HepG2 (cell line): ENCODE data around the gene SOCS1. TPM values are rescaled to one million over a fixed set of nuclear protein-coding genes. Genes with fewer than 3 reads are reported as not detected.

Source experiments
- AHDC1 ChIP-seq: sonication (generic); formaldehyde crosslinking; IDR thresholded peaks from 2 replicates; pipeline ENCODE4 v1.5.1; 2020; ENCODE audit warnings: mild to moderate bottlenecking, missing genetic modification reagents, borderline replicate concordance
- ASH2L ChIP-seq: fragments of 300-600, 200-600 bp; sonication (generic); IDR thresholded peaks from 2 replicates; pipeline ENCODE4 v1.7.0; 2017; ENCODE audit warnings: low read depth, mild to moderate bottlenecking, moderate library complexity, mixed read lengths, low read length; ENCODE audit not compliant: insufficient read length
- DDIT3 ChIP-seq: sonication (generic); formaldehyde crosslinking; IDR thresholded peaks from 2 replicates; pipeline ENCODE4 v1.4.0; 2020; ENCODE audit warnings: mild to moderate bottlenecking, missing genetic modification reagents
- EEA1 ChIP-seq: sonication (generic); formaldehyde crosslinking; IDR thresholded peaks from 2 replicates; pipeline ENCODE4 v1.5.1; 2020; ENCODE audit warnings: mild to moderate bottlenecking, missing genetic modification reagents, borderline replicate concordance
- HNRNPL ChIP-seq: fragments of 200-400 bp; formaldehyde crosslinking; IDR thresholded peaks from 2 replicates; pipeline ENCODE4 v1.6.1; 2017; ENCODE audit warnings: mild to moderate bottlenecking, low read depth, low read length
- RFX5 ChIP-seq: IDR thresholded peaks from 2 replicates; pipeline ENCODE4 v1.6.1; 2011; ENCODE audit warnings: low read depth, low read length, improper control_type of control experiment
- TRAFD1 ChIP-seq: sonication (generic); formaldehyde crosslinking; IDR thresholded peaks from 2 replicates; pipeline ENCODE4 v1.5.1; 2020; ENCODE audit warnings: missing genetic modification reagents, mild to moderate bottlenecking, borderline replicate concordance
- ZMYM3 ChIP-seq: sonication (generic); formaldehyde crosslinking; IDR thresholded peaks from 2 replicates; pipeline ENCODE4 v1.5.1; 2020; ENCODE audit warnings: mild to moderate bottlenecking, missing genetic modification reagents
- ZNF264 ChIP-seq: sonication (generic); formaldehyde crosslinking; IDR thresholded peaks from 2 replicates; pipeline ENCODE4 v1.4.0; 2020; ENCODE audit warnings: missing genetic modification reagents
- ZNF547 ChIP-seq: sonication (generic); formaldehyde crosslinking; IDR thresholded peaks from 2 replicates; pipeline ENCODE4 v1.5.1; 2020; ENCODE audit warnings: mild to moderate bottlenecking, missing genetic modification reagents
- ZNF552 ChIP-seq: sonication (generic); formaldehyde crosslinking; IDR thresholded peaks from 2 replicates; pipeline ENCODE4 v1.9.0; 2022; ENCODE audit warnings: missing genetic modification reagents, mild to moderate bottlenecking, borderline replicate concordance
- polyA plus RNA-seq, 8 experiments: library from polyadenylated mRNA; depleted of rRNA in 3 of 8; stranded (reverse) in 7 of 8; unstranded in 1 of 8; fragments of >200 nt; fragmentation: Illumina TruSeq in 4 of 8; extraction: Trizol in 4 of 8; gene quantifications; 2 replicates each; pipeline versions ENCODE4 v1.2.1 to v1.2.3, GENCODE V29; 2011 to 2016; ENCODE audit warnings: low read depth in 4 of 8, missing spikeins in 1 of 8, mixed read lengths in 1 of 8; ENCODE audit not compliant: insufficient read depth in 1 of 8
- total RNA-seq, 5 experiments: library from RNA; depleted of rRNA; stranded (reverse); fragments of >200 nt; fragmentation: Illumina TruSeq; extraction: Trizol; gene quantifications; 2 replicates each; pipeline ENCODE4 v1.2.3, GENCODE V29; 2016; ENCODE audit warnings: low read depth in 1 of 5
- TF ChIP-seq, protein P1 (sequence below): sonication (generic); formaldehyde crosslinking; IDR thresholded peaks from 2 replicates; pipeline ENCODE4 v1.5.0; 2020; ENCODE audit warnings: missing genetic modification reagents
- TF ChIP-seq, protein P2 (sequence below): sonication (generic); formaldehyde crosslinking; IDR thresholded peaks from 2 replicates; pipeline ENCODE4 v1.5.0; 2020; ENCODE audit warnings: missing genetic modification reagents
- TF ChIP-seq, protein P3 (sequence below): sonication (generic); formaldehyde crosslinking; IDR thresholded peaks from 2 replicates; pipeline ENCODE4 v1.4.0; 2020; ENCODE audit warnings: low read depth, mild to moderate bottlenecking, missing genetic modification reagents
- TF ChIP-seq, protein P4 (sequence below): sonication (generic); formaldehyde crosslinking; IDR thresholded peaks from 2 replicates; pipeline ENCODE4 v1.4.0; 2020; ENCODE audit warnings: missing genetic modification reagents

The SOCS1 gene
- total and polyA plus RNA-seq, 2 of the 13 experiments (the other 11 are each of a cell fraction or from before 2014, with no cell fraction given) = 5.3 to 6.3 TPM

- peak; percentile 93 for TF ChIP-seq ZMYM3 (CRISPR knock-in tag)
- TF ChIP-seq, protein P1, sequence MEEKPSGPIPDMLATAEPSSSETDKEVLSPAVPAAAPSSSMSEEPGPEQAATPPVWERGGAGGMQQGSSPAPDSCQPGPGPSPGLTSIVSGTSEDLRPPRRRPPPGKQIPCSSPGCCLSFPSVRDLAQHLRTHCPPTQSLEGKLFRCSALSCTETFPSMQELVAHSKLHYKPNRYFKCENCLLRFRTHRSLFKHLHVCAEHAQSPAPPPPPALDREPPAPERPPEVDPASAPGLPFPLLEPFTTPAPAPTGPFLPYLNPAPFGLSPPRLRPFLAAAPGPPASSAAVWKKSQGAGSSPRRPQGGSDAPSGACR (CRISPR knock-in tag) = peak; percentile 96; the same call in 1 of the 2 replicates
- 0 out of 2 replicates have a peak, but pooled peaks have one; percentile 48 for TF ChIP-seq ZNF547 (CRISPR knock-in tag)
- peak; percentile 24; the same call in 1 of the 2 replicates for TF ChIP-seq DDIT3 (CRISPR knock-in tag)
- TF ChIP-seq ZNF552 (CRISPR knock-in tag) = peak; percentile 76; the same call in 1 of the 2 replicates
- TF ChIP-seq TRAFD1 (CRISPR knock-in tag) = peak; percentile 92; the same call in 1 of the 2 replicates
- TF ChIP-seq, protein P2, sequence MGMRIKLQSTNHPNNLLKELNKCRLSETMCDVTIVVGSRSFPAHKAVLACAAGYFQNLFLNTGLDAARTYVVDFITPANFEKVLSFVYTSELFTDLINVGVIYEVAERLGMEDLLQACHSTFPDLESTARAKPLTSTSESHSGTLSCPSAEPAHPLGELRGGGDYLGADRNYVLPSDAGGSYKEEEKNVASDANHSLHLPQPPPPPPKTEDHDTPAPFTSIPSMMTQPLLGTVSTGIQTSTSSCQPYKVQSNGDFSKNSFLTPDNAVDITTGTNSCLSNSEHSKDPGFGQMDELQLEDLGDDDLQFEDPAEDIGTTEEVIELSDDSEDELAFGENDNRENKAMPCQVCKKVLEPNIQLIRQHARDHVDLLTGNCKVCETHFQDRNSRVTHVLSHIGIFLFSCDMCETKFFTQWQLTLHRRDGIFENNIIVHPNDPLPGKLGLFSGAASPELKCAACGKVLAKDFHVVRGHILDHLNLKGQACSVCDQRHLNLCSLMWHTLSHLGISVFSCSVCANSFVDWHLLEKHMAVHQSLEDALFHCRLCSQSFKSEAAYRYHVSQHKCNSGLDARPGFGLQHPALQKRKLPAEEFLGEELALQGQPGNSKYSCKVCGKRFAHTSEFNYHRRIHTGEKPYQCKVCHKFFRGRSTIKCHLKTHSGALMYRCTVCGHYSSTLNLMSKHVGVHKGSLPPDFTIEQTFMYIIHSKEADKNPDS (CRISPR knock-in tag) = 0 out of 2 replicates have a peak, but pooled peaks have one; percentile 37
- TF ChIP-seq EEA1 (CRISPR knock-in tag) = peak; percentile 81; the same call in 1 of the 2 replicates
- no peak; the same call in 1 of the 2 replicates for TF ChIP-seq AHDC1 (CRISPR knock-in tag)
- TF ChIP-seq HNRNPL = peak; percentile 95
- TF ChIP-seq, protein P3, sequence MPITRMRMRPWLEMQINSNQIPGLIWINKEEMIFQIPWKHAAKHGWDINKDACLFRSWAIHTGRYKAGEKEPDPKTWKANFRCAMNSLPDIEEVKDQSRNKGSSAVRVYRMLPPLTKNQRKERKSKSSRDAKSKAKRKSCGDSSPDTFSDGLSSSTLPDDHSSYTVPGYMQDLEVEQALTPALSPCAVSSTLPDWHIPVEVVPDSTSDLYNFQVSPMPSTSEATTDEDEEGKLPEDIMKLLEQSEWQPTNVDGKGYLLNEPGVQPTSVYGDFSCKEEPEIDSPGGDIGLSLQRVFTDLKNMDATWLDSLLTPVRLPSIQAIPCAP (CRISPR knock-in tag) = peak; percentile 95
- no peak for TF ChIP-seq RFX5
- TF ChIP-seq, protein P4, sequence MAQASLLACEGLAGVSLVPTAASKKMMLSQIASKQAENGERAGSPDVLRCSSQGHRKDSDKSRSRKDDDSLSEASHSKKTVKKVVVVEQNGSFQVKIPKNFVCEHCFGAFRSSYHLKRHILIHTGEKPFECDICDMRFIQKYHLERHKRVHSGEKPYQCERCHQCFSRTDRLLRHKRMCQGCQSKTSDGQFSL (CRISPR knock-in tag) = peak; percentile 75; the same call in 1 of the 2 replicates
- TF ChIP-seq ASH2L = no peak
- peak; percentile 85 for TF ChIP-seq ZNF264 (CRISPR knock-in tag)
Observed at GRCh38 chr16:11257131-11257938, 1.3 kb upstream of the SOCS1 start (continued).
